IMR-90 (cell line): ENCODE data around the gene TECTA. TPM values are rescaled to one million over a fixed set of nuclear protein-coding genes. Genes with fewer than 3 reads are reported as not detected.

Experiments used
- ATAC-seq: fragments of 200-7000 bp; cut with Tn5 transposase; 2 replicates; pipeline ENCODE4 v1.9.1; 2020; ENCODE audit warnings: low read depth, mild to moderate bottlenecking, moderate library complexity
- BruUV-seq: library from RNA; stranded (reverse); fragments of 400-500 nt; replicated peaks from 2 replicates; lab custom pipeline; 2021; lab: Mats Ljungman, UMichigan
- CTCF ChIA-PET: fragments of 300-600 bp; formaldehyde crosslinking; extraction: SDS; loops from one replicate; lab custom pipeline; 2021; ENCODE audit warnings: antibody characterized with exemption; lab: Yijun Ruan, JAX
- POLR2A ChIA-PET: fragments of 300-600 bp; sonication (Branson Sonifier 250); formaldehyde crosslinking; loops from one replicate; lab custom pipeline; 2022; ENCODE audit warnings: antibody characterized with exemption; ENCODE audit not compliant: unreplicated experiment; lab: Charles Lee
- DNase-seq: peaks from one replicate; pipeline ENCODE4 v3.0.0; 2013
- H2AFZ ChIP-seq: replicated peaks from 2 replicates; pipeline ENCODE3; 2013; ENCODE audit warnings: low read length, mild to moderate bottlenecking; ENCODE audit not compliant: poor library complexity
- H2AK5ac ChIP-seq: 2 replicates; pipeline ENCODE4 v1.6.1; 2013; ENCODE audit warnings: low read depth, low read length, inconsistent platforms
- H2AK9ac ChIP-seq: replicated peaks from 2 replicates; pipeline ENCODE3; 2013; ENCODE audit warnings: mild to moderate bottlenecking, low read depth, low read length, moderate library complexity; ENCODE audit not compliant: poor library complexity
- H2BK120ac ChIP-seq: 2 replicates; pipeline ENCODE4 v1.6.1; 2013; ENCODE audit warnings: low read depth, low read length, inconsistent platforms
- H2BK15ac ChIP-seq: 3 replicates; pipeline ENCODE4 v1.6.1; 2013; ENCODE audit warnings: low read depth, low read length, inconsistent platforms
- H2BK20ac ChIP-seq: 2 replicates; pipeline ENCODE4 v1.6.1; 2013; ENCODE audit warnings: low read depth, mild to moderate bottlenecking, inconsistent platforms, low read length, moderate library complexity
- H2BK5ac ChIP-seq: 2 replicates; pipeline ENCODE4 v1.6.1; 2013; ENCODE audit warnings: mild to moderate bottlenecking, low read depth, low read length, inconsistent platforms; ENCODE audit not compliant: poor library complexity, severe bottlenecking
- H3K14ac ChIP-seq: replicated peaks from 2 replicates; pipeline ENCODE4 v1.6.1; 2013; ENCODE audit warnings: low read depth, low read length, inconsistent platforms
- H3K18ac ChIP-seq: 2 replicates; pipeline ENCODE4 v1.6.1; 2013; ENCODE audit warnings: low read depth, low read length, control low read depth
- H3K23ac ChIP-seq: 2 replicates; pipeline ENCODE4 v1.6.1; 2013; ENCODE audit warnings: low read depth, low read length, inconsistent platforms
- H3K27ac ChIP-seq: 2 replicates; pipeline ENCODE4 v1.5.1; 2013; ENCODE audit warnings: mild to moderate bottlenecking, control low read depth, low read length; ENCODE audit not compliant: insufficient read depth
- H3K27me3 ChIP-seq: 2 replicates; pipeline ENCODE4 v1.6.1; 2013; ENCODE audit warnings: low read length; ENCODE audit not compliant: control insufficient read depth, insufficient read depth
- H3K36me3 ChIP-seq: 2 replicates; pipeline ENCODE4 v1.6.1; 2013; ENCODE audit warnings: low read length, mixed read lengths; ENCODE audit not compliant: control insufficient read depth, insufficient read depth
- H3K4ac ChIP-seq: 2 replicates; pipeline ENCODE4 v1.6.1; 2013; ENCODE audit warnings: low read depth, low read length, inconsistent platforms
- H3K4me1 ChIP-seq: 2 replicates; pipeline ENCODE4 v1.6.1; 2013; ENCODE audit warnings: low read length, mixed read lengths; ENCODE audit not compliant: control insufficient read depth, insufficient read depth
- H3K4me2 ChIP-seq: 2 replicates; pipeline ENCODE4 v1.6.1; 2013; ENCODE audit warnings: low read depth, mild to moderate bottlenecking, control low read depth, low read length, moderate library complexity
- H3K4me3 ChIP-seq: 2 replicates; pipeline ENCODE4 v1.5.1; 2013; ENCODE audit warnings: low read depth, mild to moderate bottlenecking, control low read depth, low read length, moderate library complexity; ENCODE audit not compliant: insufficient read depth
- H3K56ac ChIP-seq: 2 replicates; pipeline ENCODE4 v1.6.1; 2013; ENCODE audit warnings: low read length, inconsistent platforms; ENCODE audit not compliant: insufficient read depth; ENCODE audit errors: extremely low read depth
- H3K79me1 ChIP-seq, 2 experiments: 2 replicates each; pipeline ENCODE4 v1.6.1; 2013; ENCODE audit warnings: low read length in 2 of 2, inconsistent platforms in 1 of 2, low read depth in 1 of 2
- H3K9ac ChIP-seq: 2 replicates; pipeline ENCODE4 v1.6.1; 2013; ENCODE audit warnings: low read depth, low read length, control low read depth
- H3K9me1 ChIP-seq: 2 replicates; pipeline ENCODE4 v1.6.1; 2013; ENCODE audit warnings: low read length, inconsistent platforms; ENCODE audit not compliant: insufficient read depth
- H3K9me3 ChIP-seq: 2 replicates; pipeline ENCODE4 v1.6.1; 2013; ENCODE audit warnings: low read length; ENCODE audit not compliant: control insufficient read depth, insufficient read depth
- H4K20me1 ChIP-seq: 2 replicates; pipeline ENCODE4 v1.6.1; 2013; ENCODE audit warnings: low read length, inconsistent platforms; ENCODE audit not compliant: insufficient read depth
- H4K5ac ChIP-seq: 2 replicates; pipeline ENCODE4 v1.6.1; 2013; ENCODE audit warnings: mild to moderate bottlenecking, low read depth, low read length, control low read depth
- H4K8ac ChIP-seq, 2 experiments: 2 replicates each; pipeline ENCODE4 v1.6.1; 2013; ENCODE audit warnings: low read depth in 2 of 2, low read length in 2 of 2, control low read depth in 1 of 2, inconsistent platforms in 1 of 2
- H4K91ac ChIP-seq: 2 replicates; pipeline ENCODE4 v1.6.1; 2013; ENCODE audit warnings: low read depth, low read length, inconsistent platforms; ENCODE audit not compliant: insufficient read depth
- BHLHE40 ChIP-seq: fragments of 150-350 bp; IDR thresholded peaks from 2 replicates; pipeline ENCODE4 v1.6.1; 2016; ENCODE audit warnings: mild to moderate bottlenecking, low read depth, low read length
- ELK1 ChIP-seq: fragments of 150-350 bp; IDR thresholded peaks from 2 replicates; pipeline ENCODE4 v1.6.1; 2016; ENCODE audit warnings: low read depth, mild to moderate bottlenecking, low read length, moderate library complexity, borderline replicate concordance
- FOS ChIP-seq: fragments of 150-350 bp; IDR thresholded peaks from 2 replicates; pipeline ENCODE4 v1.6.1; 2016; ENCODE audit warnings: low read depth, low read length
- MAFK ChIP-seq: IDR thresholded peaks from 2 replicates; pipeline ENCODE4 v1.6.1; 2012; ENCODE audit warnings: low read depth, low read length, improper control_type of control experiment
- MAZ ChIP-seq: IDR thresholded peaks from 2 replicates; pipeline ENCODE4 v1.6.1; 2012; ENCODE audit warnings: low read depth, mild to moderate bottlenecking, low read length, improper control_type of control experiment, moderate library complexity, borderline replicate concordance
- MXI1 ChIP-seq: IDR thresholded peaks from 2 replicates; pipeline ENCODE4 v1.6.1; 2012; ENCODE audit warnings: low read depth, mild to moderate bottlenecking, low read length, moderate library complexity, borderline replicate concordance
- RAD21 ChIP-seq: IDR thresholded peaks from 2 replicates; pipeline ENCODE4 v1.6.1; 2012; ENCODE audit warnings: low read length, improper control_type of control experiment
- RCOR1 ChIP-seq: IDR thresholded peaks from 2 replicates; pipeline ENCODE4 v1.6.1; 2012; ENCODE audit warnings: mild to moderate bottlenecking, low read length, improper control_type of control experiment; ENCODE audit not compliant: insufficient replicate concordance
- RFX5 ChIP-seq: IDR thresholded peaks from 2 replicates; pipeline ENCODE4 v1.8.0; 2012; ENCODE audit warnings: low read depth, mild to moderate bottlenecking, low read length, moderate library complexity
- WGBS, 2 experiments: methylation state at CpG; one replicate each; pipeline versions ENCODE4 v1.1.5 to v1.1.7; 2013; ENCODE audit warnings: missing lambda C conversion rate in 2 of 2; ENCODE audit not compliant: insufficient read length in 1 of 2; ENCODE audit errors: extremely low coverage in 2 of 2; 5-methylcytosine and 5-hydroxymethylcytosine counted together
- dilution Hi-C: fragments of 300-500 bp; cut with HindIII; formaldehyde crosslinking; loops from one replicate; pipeline ENCODE4 v1.14.3; 2018; ENCODE audit warnings: low sequenced_read_pairs; ENCODE audit not compliant: unreplicated experiment
- in situ Hi-C: fragments of 300-500 bp; cut with MboI; formaldehyde crosslinking; loops from 3 replicates; pipeline ENCODE4 v1.14.3; 2019; ENCODE audit warnings: low sequenced_read_pairs, inconsistent platforms, mixed read lengths
- intact Hi-C: fragments of 100-400 bp; cut with micrococcal nuclease; formaldehyde crosslinking; loops from 2 replicates; pipeline ENCODE4 v1.10.0; 2022
- polyA plus RNA-seq, 3 experiments: library from polyadenylated mRNA; depleted of rRNA; stranded (reverse); fragments of >200 nt; gene quantifications; 2 replicates each; pipeline ENCODE4 v1.2.3, GENCODE V29; 2012; ENCODE audit warnings: low replicate concordance in 1 of 3
- total RNA-seq: library from RNA; depleted of rRNA; stranded (reverse); fragments of >200 nt; gene quantifications from 2 replicates; pipeline ENCODE4 v1.2.3, GENCODE V29; 2012
- TF ChIP-seq, protein P1 (sequence below): fragments of 150-350 bp; IDR thresholded peaks from 2 replicates; pipeline ENCODE4 v1.6.1; 2017; ENCODE audit warnings: mild to moderate bottlenecking, antibody characterized with exemption, low read length, low read depth

TECTA gene
- total and polyA plus RNA-seq, 2 of the 4 experiments (the other 2 are of a cell fraction): 0.17 to 0.18 TPM

- peaks cover 2% of the 10 kb centered on the region; the same call in 1 of the 2 replicates for H3K4me1 ChIP-seq
- ChIA-PET POLR2A (no interaction called here), CTCF (no interaction called here)
- H2BK5ac ChIP-seq: peak overlapping the region; percentile 33
- H3K4ac ChIP-seq: peak overlapping the region; percentile 72; the same call in 1 of the 2 replicates
- no peaks in the 10 kb centered on the region; the same call in 1 of the 2 replicates for H3K9me1 ChIP-seq
- peak overlapping the region; percentile 32; the same call in 1 of the 2 replicates for H2BK120ac ChIP-seq
- in situ Hi-C loops: no loop called here
- no peak overlapping the region for H3K18ac ChIP-seq
- TF ChIP-seq MXI1: no peak
- no peak for TF ChIP-seq RAD21
- TF ChIP-seq FOS: no peak
- no peak for TF ChIP-seq RFX5
- no peak for TF ChIP-seq ELK1
- TF ChIP-seq, protein P1, sequence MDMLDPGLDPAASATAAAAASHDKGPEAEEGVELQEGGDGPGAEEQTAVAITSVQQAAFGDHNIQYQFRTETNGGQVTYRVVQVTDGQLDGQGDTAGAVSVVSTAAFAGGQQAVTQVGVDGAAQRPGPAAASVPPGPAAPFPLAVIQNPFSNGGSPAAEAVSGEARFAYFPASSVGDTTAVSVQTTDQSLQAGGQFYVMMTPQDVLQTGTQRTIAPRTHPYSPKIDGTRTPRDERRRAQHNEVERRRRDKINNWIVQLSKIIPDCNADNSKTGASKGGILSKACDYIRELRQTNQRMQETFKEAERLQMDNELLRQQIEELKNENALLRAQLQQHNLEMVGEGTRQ: no peak
- TF ChIP-seq BHLHE40: no peak
- no peak for TF ChIP-seq MAZ
- no peak for TF ChIP-seq MAFK
- TF ChIP-seq RCOR1: no peak
- H3K56ac ChIP-seq: no peak overlapping the region
- BruUV-seq: no TSS peak
- dilution Hi-C loops: no loop called here
- H4K8ac ChIP-seq: no peak overlapping the region
- no peaks in the 10 kb centered on the region for H3K36me3 ChIP-seq
- no peak overlapping the region for H3K4me2 ChIP-seq
- H4K5ac ChIP-seq: no peak overlapping the region
- ATAC-seq: no peak
- H3K14ac ChIP-seq: no peak overlapping the region; the same call in 1 of the 2 replicates
- H2AFZ ChIP-seq: no peak overlapping the region
- peak overlapping the region; percentile 45; the same call in 1 of the 2 replicates for H2BK20ac ChIP-seq
- H3K23ac ChIP-seq: no peak overlapping the region
- no peak overlapping the region for H3K27ac ChIP-seq
- no peaks in the 10 kb centered on the region for H3K79me1 ChIP-seq
- DNase-seq: no peak
- H4K20me1 ChIP-seq: no peaks in the 10 kb centered on the region
- H3K9ac ChIP-seq: no peak overlapping the region
- no peak overlapping the region for H2BK15ac ChIP-seq
- H4K91ac ChIP-seq: no peak overlapping the region
- 62% methylated on average over 4 of the region's 15 CpGs; no CpG with 5 or more reads in 1 of the 2 experiments for WGBS, 2 experiments
- H2AK9ac ChIP-seq: no peak overlapping the region
- H3K9me3 ChIP-seq: no peaks in the 10 kb centered on the region
- H2AK5ac ChIP-seq: no peak overlapping the region
- peaks cover 8% of the 10 kb centered on the region; the same call in 1 of the 2 replicates for H3K27me3 ChIP-seq
- intact Hi-C loops: no loop called here
- H3K4me3 ChIP-seq: no peak overlapping the region
Observed at GRCh38 chr11:121236115-121237001, 135.3 kb downstream of the TECTA start.
